H1 (cell line): ENCODE data around the gene KCTD12. TPM values are rescaled to one million over a fixed set of nuclear protein-coding genes. Genes with fewer than 3 reads are reported as not detected.

ENCODE experiments used
- ASH2L ChIP-seq: fragments of 200-600, 300-600 bp; sonication (generic); IDR thresholded peaks from one replicate; pipeline ENCODE4 v1.7.1; 2017; ENCODE audit warnings: low read length
- CBX5 ChIP-seq: fragments of 300-800, 300-1000 bp; sonication (generic); IDR thresholded peaks from 2 replicates; pipeline ENCODE4 v1.7.1; 2016; ENCODE audit warnings: antibody characterized with exemption, low read length, low read depth
- CBX8 ChIP-seq: fragments of 300-800, 300-1000 bp; sonication (generic); IDR thresholded peaks from 2 replicates; pipeline ENCODE4 v1.7.1; 2016; ENCODE audit warnings: low read depth, low read length, borderline replicate concordance
- CTCF ChIP-seq, 3 experiments: IDR thresholded peaks; 1 replicate in 2 of 3; 2 replicates in 1 of 3; pipeline versions ENCODE4 v1.5.1 to v1.6.1; 2011; ENCODE audit warnings: low read length in 3 of 3, mild to moderate bottlenecking in 3 of 3, inconsistent platforms in 2 of 3, low read depth in 1 of 3, moderate library complexity in 1 of 3; ENCODE audit not compliant: insufficient read depth in 1 of 3; ENCODE audit errors: control extremely low read depth in 1 of 3
- GTF2F1 ChIP-seq: IDR thresholded peaks from 2 replicates; pipeline ENCODE4 v1.6.1; 2012; ENCODE audit warnings: low read depth, low read length, improper control_type of control experiment, borderline replicate concordance
- HDAC6 ChIP-seq: IDR thresholded peaks from one replicate; pipeline ENCODE4 v1.7.1; 2012; ENCODE audit warnings: low read depth, mild to moderate bottlenecking, inconsistent platforms, low read length, moderate library complexity
- SRF ChIP-seq: IDR thresholded peaks from 2 replicates; pipeline ENCODE4 v1.6.1; 2011; ENCODE audit warnings: mild to moderate bottlenecking, low read depth, low read length, moderate library complexity
- polyA plus RNA-seq, 7 experiments: library from polyadenylated mRNA; depleted of rRNA in 3 of 7; stranded (reverse) in 5 of 7; unstranded in 2 of 7; fragments of >200 nt in 5 of 7; fragments of 200-250 nt in 2 of 7; gene quantifications; 1 replicate in 5 of 7; 2 replicates in 1 of 7; 4 replicates in 1 of 7; pipeline versions ENCODE4 v1.2.1 to v1.2.3, GENCODE V29; 2011 to 2013; ENCODE audit warnings: missing spikeins in 2 of 7, mixed read lengths in 2 of 7
- total RNA-seq: library from RNA; stranded (reverse); fragmentation: NEBNext Ultra II Directional; extraction: Animal tissue kit (Norgen Biotek cat#: 25700); gene quantifications from 2 replicates; pipeline ENCODE4 v1.2.1, GENCODE V29; 2021

The KCTD12 gene
- total and polyA plus RNA-seq, 2 of the 8 experiments (the other 6 are each of a cell fraction or from before 2014, with no cell fraction given) = 2.5 to 9.6 TPM

- no peak for TF ChIP-seq CBX5
- TF ChIP-seq HDAC6 = no peak
- TF ChIP-seq ASH2L = no peak
- no peak for TF ChIP-seq GTF2F1
- TF ChIP-seq SRF = no peak
- no peak for TF ChIP-seq CTCF (IDR thresholded peaks at IDR 0.05; ENCODE audit: control extremely low read depth in 1 of 3, insufficient read depth in 1 of 3, low read depth in 1 of 3, low read length in 3 of 3)
- no peak for TF ChIP-seq CBX8
Measured at GRCh38 chr13:76860706-76861105, 25.5 kb downstream of the KCTD12 start (continued).
